IPS DF 19.7 (cell line): ENCODE measurements around the gene SRR.
A peak's percentile ranks its signal among the peaks of the same experiment; 100 is the strongest.
"Not testable (repeated sequence)": the region's sequence is repeated elsewhere in the genome, so short reads cannot be mapped to it uniquely, and the experiment has no call there.

Source experiments
- DNase-seq: peaks from one replicate; pipeline ENCODE4 v3.0.0-alpha.2; 2013; ENCODE audit warnings: low read depth, low spot score

SRR gene

GRCh38 chr17:2289878-2290478 is 13.8 kb upstream of the SRR start:
- no peak for DNase-seq

GRCh38 chr17:2292100-2292499 is 11.7 kb upstream of the SRR start:
- no peak for DNase-seq

GRCh38 chr17:2295575-2295974 is 8.2 kb upstream of the SRR start:
- DNase-seq, result no peak

- DNase-seq, result no peak
Measured at GRCh38 chr17:2297023-2297422, 6.7 kb upstream of the SRR start.

GRCh38 chr17:2299136-2299535 is 4.6 kb upstream of the SRR start:
- no peak for DNase-seq

GRCh38 chr17:2299756-2300155 is 4.0 kb upstream of the SRR start:
- no peak for DNase-seq

GRCh38 chr17:2302778-2303203 is 959 bp upstream of the SRR start:
- no peak for DNase-seq

GRCh38 chr17:2304931-2305330 is 1.2 kb downstream of the SRR start:
- no peak for DNase-seq

- no peak for DNase-seq
Measured at GRCh38 chr17:2309338-2310154, 5.8 kb downstream of the SRR start.

GRCh38 chr17:2312736-2313135 is 9.0 kb downstream of the SRR start:
- DNase-seq, result no peak

GRCh38 chr17:2316916-2317205 is 13.1 kb downstream of the SRR start:
- DNase-seq, result not testable (repeated sequence)

- DNase-seq, result no peak
Measured at GRCh38 chr17:2317796-2318195, 14.0 kb downstream of the SRR start.

- no peak for DNase-seq
Measured at GRCh38 chr17:2319051-2319450, 15.3 kb downstream of the SRR start.

GRCh38 chr17:2321399-2321798 is 17.6 kb downstream of the SRR start:
- no peak for DNase-seq

GRCh38 chr17:2323629-2324314 is 20.0 kb downstream of the SRR start:
- DNase-seq, result no peak

GRCh38 chr17:2331303-2331702 is 27.6 kb downstream of the SRR start:
- DNase-seq, result no peak

GRCh38 chr17:2335726-2336214 is 32.0 kb downstream of the SRR start:
- no peak for DNase-seq

- DNase-seq, result peak; percentile 54
Measured at GRCh38 chr17:2336215-2336851, 32.6 kb downstream of the SRR start, which contains the start of gene TSR1. Gene TSR1, minus strand, starts transcription at chr17:2336457. Its CDS starts 30 bp downstream, at chr17:2336427.

GRCh38 chr17:2336852-2337543 is 33.2 kb downstream of the SRR start, which contains the start of gene SGSM2:
Gene SGSM2, plus strand, starts transcription at chr17:2337501. Its CDS starts 188 bp downstream, at chr17:2337689.
- DNase-seq, result no peak

- no peak for DNase-seq
Measured at GRCh38 chr17:2337544-2338314, 34.0 kb downstream of the SRR start.

GRCh38 chr17:2338315-2338657 is 34.5 kb downstream of the SRR start:
- DNase-seq, result no peak
